Vagina (tissue), 2 donors: ENCODE measurements around the gene CEP290. TPM values are rescaled to one million over a fixed set of nuclear protein-coding genes. Genes with fewer than 3 reads are reported as not detected.

Experiments used
- DNase-seq, 2 donors: peaks; one replicate each; pipeline ENCODE4 v3.0.0-alpha.2; 2017; ENCODE audit errors: extremely low spot score in 2 of 2
- H3K27ac ChIP-seq: fragments of 200-600 bp; sonication (generic); one replicate; pipeline ENCODE4 v1.5.1; 2019
- H3K27me3 ChIP-seq: fragments of 200-600 bp; sonication (generic); one replicate; pipeline ENCODE4 v1.5.1; 2019
- H3K36me3 ChIP-seq, 2 donors: fragments of 200-600 bp; sonication (generic); one replicate each; pipeline ENCODE4 v1.5.1; 2017 to 2019
- H3K4me1 ChIP-seq: fragments of 200-600 bp; sonication (generic); one replicate; pipeline ENCODE4 v1.5.1; 2019
- H3K4me3 ChIP-seq, 2 donors: fragments of 200-600 bp; sonication (generic); 1 replicate in 1 of 2; 2 replicates in 1 of 2; pipeline ENCODE4 v1.5.1; 2016 to 2019
- H3K9me3 ChIP-seq: fragments of 200-600 bp; sonication (generic); one replicate; pipeline ENCODE4 v1.5.1; 2019
- CTCF ChIP-seq, 3 experiments: fragments of 450-650 bp in 2 of 3; fragments of 200-600 bp in 1 of 3; sonication (generic) in 1 of 3; IDR thresholded peaks; one replicate each; pipeline ENCODE4 v1.5.1; 2017 to 2019; ENCODE audit warnings: antibody characterized with exemption in 3 of 3, mild to moderate bottlenecking in 2 of 3, moderate library complexity in 2 of 3
- POLR2A ChIP-seq, 2 donors: fragments of 450-650 bp; IDR thresholded peaks; one replicate each; pipeline ENCODE4 v1.6.1; 2017; ENCODE audit warnings: antibody characterized with exemption in 2 of 2, mild to moderate bottlenecking in 2 of 2, moderate library complexity in 2 of 2
- POLR2AphosphoS5 ChIP-seq, 2 donors: sonication (generic); formaldehyde crosslinking; IDR thresholded peaks; one replicate each; pipeline ENCODE4 v1.9.0; 2017; ENCODE audit warnings: antibody characterized with exemption in 2 of 2, mild to moderate bottlenecking in 2 of 2, low read depth in 1 of 2; ENCODE audit not compliant: insufficient read depth in 1 of 2
- intact Hi-C: fragments of 100-400 bp; cut with DNase I; formaldehyde crosslinking; loops from one replicate; pipeline ENCODE4 v1.15.1; 2023
- total RNA-seq: library from RNA; depleted of rRNA; stranded (reverse); fragments of >200 nt; gene quantifications from one replicate; pipeline ENCODE4 v1.2.3, GENCODE V29; 2016

CEP290 gene
- total RNA-seq, 1 donor from 2014 or later: 16.2 TPM

DNA sequence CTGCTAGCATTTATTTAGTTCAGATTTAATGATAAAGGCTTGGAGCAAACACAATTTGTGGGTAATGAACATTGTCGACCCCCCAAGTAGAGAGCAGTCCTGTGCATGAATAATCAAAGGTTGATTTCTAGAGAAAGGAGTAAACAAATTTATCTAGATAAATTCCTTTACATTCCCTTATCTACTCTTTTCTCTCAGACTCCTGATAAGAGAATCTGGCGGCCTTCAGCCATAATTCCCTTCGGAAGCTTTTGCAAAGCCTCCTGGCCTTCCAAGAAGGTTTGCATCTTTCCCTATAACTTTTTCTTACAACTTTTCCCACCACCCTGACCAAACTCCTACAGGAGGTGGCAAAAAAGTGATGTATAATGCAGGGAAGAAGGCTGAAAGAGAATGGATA, 42.3 kb upstream of the CEP290 start:
- peaks cover 0 to 32% of the 10 kb centered on the region in 2 donors for H3K36me3 ChIP-seq
- no peak overlapping the region for H3K27ac ChIP-seq
- intact Hi-C loops: no loop called here
- H3K4me1 ChIP-seq: no peaks in the 10 kb centered on the region
- H3K4me3 ChIP-seq: no peak overlapping the region
- no peak for TF ChIP-seq POLR2A (IDR thresholded peaks at IDR 0.05)
- no peaks in the 10 kb centered on the region for H3K27me3 ChIP-seq
- H3K9me3 ChIP-seq: no peaks in the 10 kb centered on the region
- no peak for DNase-seq

DNA sequence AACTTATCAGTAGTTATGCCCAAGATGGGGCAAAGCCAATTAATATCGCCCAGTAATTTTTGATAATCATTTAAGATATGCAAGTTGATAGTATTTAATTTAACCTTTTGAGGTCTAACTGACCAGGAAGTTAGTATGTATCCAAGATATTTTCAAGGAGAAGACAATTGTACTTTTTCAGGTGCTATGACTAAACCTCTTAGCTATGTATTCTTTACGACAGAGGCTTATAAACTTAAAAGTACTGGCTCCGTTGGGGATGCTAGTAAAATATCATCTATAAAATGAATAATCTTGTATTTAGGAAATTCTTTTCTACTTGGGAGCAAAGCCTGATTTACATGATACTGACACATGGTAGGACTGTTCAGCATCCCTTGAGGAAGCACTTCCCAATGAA, 40.5 kb upstream of the CEP290 start:
- no peaks in the 10 kb centered on the region for H3K27me3 ChIP-seq
- intact Hi-C loops: no loop called here
- H3K4me1 ChIP-seq: no peaks in the 10 kb centered on the region
- H3K9me3 ChIP-seq: no peaks in the 10 kb centered on the region
- DNase-seq: no peak
- H3K4me3 ChIP-seq: no peak overlapping the region
- peaks cover 0 to 34% of the 10 kb centered on the region in 2 donors for H3K36me3 ChIP-seq
- no peak for TF ChIP-seq CTCF (IDR thresholded peaks at IDR 0.05)
- TF ChIP-seq POLR2AphosphoS5 (IDR thresholded peaks at IDR 0.05; ENCODE audit: insufficient read depth in 1 of 2, low read depth in 1 of 2): no peak
- TF ChIP-seq POLR2A (IDR thresholded peaks at IDR 0.05): no peak
- H3K27ac ChIP-seq: no peak overlapping the region

- Histone ChIP-seq H3K4me3 (no peak overlapping the region), H3K36me3 (peaks cover 0 to 39% of the 10 kb centered on the region in 2 donors), H3K9me3 (no peaks in the 10 kb centered on the region), H3K4me1 (no peaks in the 10 kb centered on the region), H3K27ac (no peak overlapping the region), H3K27me3 (no peaks in the 10 kb centered on the region)
- intact Hi-C loops: no loop called here
- no peak for DNase-seq
- TF ChIP-seq POLR2A (IDR thresholded peaks at IDR 0.05): no peak
- no peak for TF ChIP-seq POLR2AphosphoS5 (IDR thresholded peaks at IDR 0.05; ENCODE audit: insufficient read depth in 1 of 2, low read depth in 1 of 2)
- TF ChIP-seq CTCF (IDR thresholded peaks at IDR 0.05): no peak
These were observed 40.0 kb upstream of the CEP290 start for GRCh38 chr12:88181881-88182280.

- H3K36me3 ChIP-seq: peaks cover 0 to 54% of the 10 kb centered on the region in 2 donors
- intact Hi-C loops: no loop called here
These were observed 37.6 kb upstream of the CEP290 start for GRCh38 chr12:88179436-88180014.

GRCh38 chr12:88175544-88175943, 33.7 kb upstream of the CEP290 start:
- no peak for DNase-seq
- Histone ChIP-seq H3K4me3 (no peak overlapping the region), H3K9me3 (no peaks in the 10 kb centered on the region), H3K27me3 (no peaks in the 10 kb centered on the region), H3K27ac (no peak overlapping the region), H3K4me1 (no peaks in the 10 kb centered on the region), H3K36me3 (peaks cover 0 to 45% of the 10 kb centered on the region in 2 donors)
- TF ChIP-seq POLR2AphosphoS5 (IDR thresholded peaks at IDR 0.05; ENCODE audit: insufficient read depth in 1 of 2, low read depth in 1 of 2) (no peak), CTCF (IDR thresholded peaks at IDR 0.05) (no peak), POLR2A (IDR thresholded peaks at IDR 0.05) (no peak)
- intact Hi-C loops: no loop called here

More at GRCh38 chr12:88179436-88180014, 37.6 kb upstream of the CEP290 start:
- Histone ChIP-seq H3K9me3 (no peaks in the 10 kb centered on the region), H3K4me1 (no peaks in the 10 kb centered on the region), H3K4me3 (no peak overlapping the region), H3K27me3 (no peaks in the 10 kb centered on the region), H3K27ac (no peak overlapping the region)
- TF ChIP-seq CTCF (IDR thresholded peaks at IDR 0.05) (no peak), POLR2AphosphoS5 (IDR thresholded peaks at IDR 0.05; ENCODE audit: insufficient read depth in 1 of 2, low read depth in 1 of 2) (no peak), POLR2A (IDR thresholded peaks at IDR 0.05) (no peak)
- no peak for DNase-seq
